HG03442 (cell line): ENCODE measurements around the gene RPL18A.

Experiments
- ATAC-seq: cut with Tn5 transposase; IDR thresholded peaks from one replicate; pipeline ENCODE4 v1.9.1; 2021; ENCODE audit warnings: mild to moderate bottlenecking, moderate library complexity; ENCODE audit not compliant: unreplicated experiment

RPL18A gene

DNA sequence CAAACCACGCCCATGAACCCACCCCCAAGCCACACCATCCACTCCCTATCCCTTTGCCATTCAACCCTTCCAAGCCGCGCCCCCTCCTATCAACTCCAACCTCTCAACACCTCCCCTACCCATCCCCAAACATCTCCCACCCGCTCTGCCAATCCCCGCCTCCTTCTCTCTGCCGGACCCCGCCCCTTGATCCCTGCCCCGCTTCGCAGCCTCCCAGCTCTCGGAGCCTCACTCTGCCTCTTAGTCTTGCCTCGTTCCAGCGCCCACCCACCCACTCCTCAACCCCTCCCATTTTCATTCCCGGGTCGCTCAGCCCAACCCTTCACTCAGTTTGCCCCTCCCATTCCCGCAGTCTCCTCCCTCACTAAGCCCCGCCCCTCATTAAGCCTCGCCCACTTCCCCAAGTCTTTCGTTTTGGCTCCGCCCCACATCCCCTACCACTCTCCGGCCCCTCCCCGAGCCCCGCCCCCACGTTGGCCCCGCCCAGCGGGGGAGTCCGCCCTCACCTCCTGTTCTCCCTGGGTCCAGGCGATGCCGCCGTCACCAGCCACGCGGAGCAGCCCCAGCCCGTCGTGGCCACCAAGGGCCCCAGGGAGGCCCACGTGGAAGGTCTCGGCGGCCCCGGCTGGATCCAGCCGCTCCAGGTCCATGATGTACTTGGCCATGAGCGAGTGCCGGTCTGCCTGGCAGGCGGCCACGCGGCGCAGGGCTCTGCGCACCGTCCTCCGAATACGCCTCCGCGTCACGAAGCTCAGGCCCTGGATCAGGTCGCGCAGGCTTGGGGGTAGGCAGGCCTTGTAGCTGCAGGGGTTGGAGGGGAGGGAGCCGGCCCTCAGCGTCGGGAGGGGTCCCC is 17.7 kb upstream of the RPL18A start:
- ATAC-seq = no peak

DNA sequence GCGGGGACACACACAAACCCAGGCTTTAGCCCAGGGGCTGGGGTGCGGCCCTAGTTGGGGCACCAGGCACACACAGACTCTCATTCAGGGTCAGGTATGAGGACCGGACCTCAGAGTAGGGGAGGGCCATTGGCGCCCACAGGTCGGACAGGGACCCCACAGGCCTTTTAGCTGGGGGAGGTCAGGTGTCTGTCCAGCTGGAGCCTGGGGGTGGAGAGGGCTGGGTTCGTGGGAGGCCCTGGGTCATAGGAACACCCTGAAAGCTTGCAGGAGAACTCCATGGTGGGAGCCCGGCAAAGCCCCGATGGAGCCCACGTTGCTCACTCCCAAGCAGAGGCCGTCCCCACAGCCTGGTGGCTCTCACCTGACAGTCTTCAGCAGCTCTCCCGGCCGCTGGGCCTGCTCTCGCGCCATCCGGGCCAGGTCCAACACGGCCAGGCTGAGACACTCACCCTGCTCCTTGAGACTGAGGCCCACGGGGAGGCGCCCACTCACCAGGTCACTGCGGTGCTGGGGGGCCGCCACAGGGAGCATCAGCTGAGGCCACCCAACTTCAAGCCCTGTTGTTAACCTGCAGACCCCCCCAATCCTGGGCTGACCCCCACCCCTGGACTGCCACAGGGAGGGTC is 16.9 kb upstream of the RPL18A start:
- ATAC-seq = no peak

DNA sequence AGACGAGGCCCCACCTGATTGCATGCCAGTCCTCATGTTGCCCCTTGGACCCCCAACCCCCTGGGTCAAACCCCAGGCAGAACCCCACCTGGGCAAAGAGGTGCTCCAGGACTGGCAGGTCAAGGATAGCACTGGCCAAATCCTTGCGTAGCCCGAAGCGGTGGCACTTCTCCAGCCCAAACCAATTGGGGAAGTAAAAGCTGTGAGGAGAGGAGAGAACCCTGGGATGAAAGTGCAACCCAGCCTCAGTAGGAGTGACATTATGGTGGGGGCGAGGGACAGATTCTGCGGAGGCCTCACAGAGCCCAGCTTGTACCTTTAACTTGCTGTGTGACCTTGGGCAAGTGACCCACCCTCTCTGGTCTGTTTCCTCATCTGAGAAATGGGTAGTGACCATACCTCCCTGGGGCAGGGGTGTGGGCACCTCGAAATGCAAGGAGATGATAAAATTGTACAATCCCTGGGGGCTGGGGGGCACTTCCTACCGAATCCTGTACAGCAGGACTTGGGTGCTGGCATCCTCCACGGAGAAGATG is 16.4 kb upstream of the RPL18A start:
- no peak for ATAC-seq

DNA sequence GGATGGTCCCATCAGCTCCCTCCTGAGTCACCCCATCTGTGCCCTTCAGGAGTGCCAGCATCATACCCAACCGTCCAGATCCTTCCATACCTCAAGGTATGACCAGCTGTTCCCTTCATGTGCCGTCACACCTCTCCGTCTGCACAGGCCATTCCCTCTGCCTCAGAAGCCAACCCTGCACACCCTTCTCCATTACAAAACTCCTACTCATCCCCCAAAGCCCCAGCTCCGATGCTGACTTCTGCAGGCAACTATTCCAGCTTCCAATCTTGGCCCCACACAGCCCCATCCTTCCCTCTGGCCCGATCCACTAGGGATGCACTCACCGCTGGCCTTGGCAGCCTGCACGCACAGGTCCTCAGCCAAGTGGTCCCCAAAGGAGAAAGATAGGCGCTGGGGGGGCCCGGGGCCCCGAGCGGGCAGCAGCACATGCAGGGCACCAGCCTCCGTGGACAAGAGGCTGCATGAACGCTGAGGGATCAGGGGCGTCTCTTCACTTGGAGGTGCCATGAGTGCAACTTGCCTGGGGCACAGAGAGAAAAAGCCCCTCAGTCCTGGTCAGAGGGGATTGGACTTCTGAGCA is 15.7 kb upstream of the RPL18A start:
- ATAC-seq = no peak

DNA sequence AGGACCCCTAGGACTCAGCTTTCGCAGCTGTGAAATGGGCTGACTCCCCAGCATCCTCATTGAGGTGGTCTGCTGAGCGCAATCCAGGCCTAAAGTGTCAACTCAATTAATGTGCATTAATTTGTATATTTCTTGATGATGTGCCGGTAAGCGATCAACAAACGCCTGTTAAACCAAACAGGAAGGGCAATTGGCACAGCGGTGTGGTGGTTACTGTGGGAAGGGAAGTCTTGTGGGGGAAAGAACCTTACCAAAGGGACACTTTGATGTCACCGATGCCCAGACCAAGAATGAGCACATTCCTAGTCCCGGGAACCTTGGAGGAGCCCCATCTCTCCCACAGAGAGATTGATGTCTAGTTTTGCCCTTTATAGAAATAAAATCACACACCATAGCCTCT is 13.6 kb upstream of the RPL18A start:
- no peak for ATAC-seq

DNA sequence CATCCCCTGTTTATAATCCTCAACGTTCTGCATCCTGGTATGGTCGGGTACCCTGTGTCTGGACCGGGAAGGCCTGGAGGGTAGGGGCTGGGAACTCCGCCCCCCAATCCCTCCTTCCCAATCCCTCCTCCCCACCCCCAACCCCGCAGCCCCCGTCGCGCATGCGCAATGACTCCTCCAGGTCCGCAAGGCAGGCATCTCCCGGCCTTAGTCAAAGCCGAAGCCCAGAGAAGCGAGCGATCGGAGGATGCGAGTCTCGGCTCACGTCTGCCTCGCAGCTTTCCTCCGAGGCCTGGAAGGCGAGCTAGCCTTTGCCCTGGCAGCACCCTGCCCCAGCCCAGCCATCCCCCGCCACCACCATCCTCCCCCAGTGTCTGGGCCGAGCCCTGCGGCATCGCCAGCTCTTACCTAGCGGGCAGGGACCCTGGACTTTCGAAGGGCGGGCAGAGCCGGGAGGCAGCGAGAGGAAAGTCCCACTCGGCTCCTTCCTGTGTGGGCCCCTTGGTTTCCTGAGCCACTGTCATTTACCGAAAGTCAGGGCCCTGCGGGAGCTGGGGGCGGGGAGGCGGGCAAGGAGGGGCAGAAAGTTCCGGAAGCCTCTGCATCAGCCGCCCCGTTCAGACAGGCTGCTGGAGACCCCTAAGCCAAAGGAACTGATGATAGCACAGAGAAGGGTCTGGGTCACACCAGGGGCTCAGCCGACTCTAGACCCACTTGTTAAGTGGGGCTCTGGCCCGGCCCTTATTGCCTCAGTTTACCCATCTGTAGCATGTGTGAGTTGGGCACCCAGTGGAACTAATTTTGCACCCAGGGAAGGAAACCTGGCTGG is 12.0 kb upstream of the RPL18A start, which contains the start of gene JAK3:
Gene JAK3 (minus strand): TSS at position 445 of the 829 bp plus-strand sequence. CDS start 3,565 bp downstream, outside the sequence.
- peak; percentile 59 for ATAC-seq

DNA sequence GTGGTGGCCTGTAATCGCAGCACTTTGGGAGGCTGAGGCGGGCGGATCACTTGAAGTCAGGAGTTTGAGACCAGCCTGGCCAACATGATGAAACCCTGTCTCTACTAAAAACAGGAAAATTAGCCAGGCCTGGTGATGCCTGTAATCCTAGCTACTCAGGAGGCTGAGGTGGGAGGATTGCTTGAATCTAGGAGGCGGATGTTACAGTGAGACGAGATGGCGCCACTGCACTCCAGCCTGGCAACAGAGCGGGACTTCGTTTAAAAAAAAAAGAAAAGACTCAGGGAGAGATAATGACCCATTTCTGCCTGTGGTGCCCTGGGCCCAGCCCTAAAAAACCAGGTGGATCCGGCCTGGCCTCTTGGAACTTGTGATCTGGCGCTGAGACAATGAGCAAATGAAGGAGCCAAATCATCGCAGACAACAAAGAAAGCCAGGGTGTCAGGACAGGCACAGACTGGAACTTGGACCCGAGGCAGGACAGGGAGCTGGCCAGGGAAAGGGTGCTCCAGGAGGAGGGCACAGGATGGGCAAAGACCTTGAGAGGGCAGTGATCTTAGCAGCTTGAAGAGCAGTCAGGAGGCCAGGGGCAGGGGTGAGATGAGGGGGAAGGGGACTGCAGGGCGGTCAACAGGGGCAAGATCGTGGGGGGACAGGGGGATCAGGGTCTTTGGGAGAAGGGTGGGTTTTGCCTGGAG is 11.0 kb upstream of the RPL18A start:
- no peak for ATAC-seq

DNA sequence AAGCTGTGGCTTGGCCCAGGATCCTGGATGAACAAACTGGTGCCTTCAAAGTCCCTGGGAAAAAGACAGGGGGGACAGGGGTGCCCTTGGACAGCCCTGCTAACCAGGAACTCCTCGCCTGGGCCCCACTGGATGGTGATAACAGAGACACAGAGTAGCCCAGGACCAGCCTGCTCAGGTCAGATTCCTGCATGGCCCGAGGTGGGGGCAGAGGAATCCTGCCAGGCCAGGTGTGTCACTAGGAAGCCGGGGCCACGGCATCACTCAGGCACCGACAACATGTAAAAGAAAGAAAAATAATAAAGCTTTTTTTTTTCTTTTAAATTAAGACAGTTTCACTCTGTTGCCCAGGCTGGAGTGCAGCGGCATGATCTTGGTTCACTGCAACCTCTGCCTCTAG is 5.6 kb upstream of the RPL18A start:
- ATAC-seq = no peak

DNA sequence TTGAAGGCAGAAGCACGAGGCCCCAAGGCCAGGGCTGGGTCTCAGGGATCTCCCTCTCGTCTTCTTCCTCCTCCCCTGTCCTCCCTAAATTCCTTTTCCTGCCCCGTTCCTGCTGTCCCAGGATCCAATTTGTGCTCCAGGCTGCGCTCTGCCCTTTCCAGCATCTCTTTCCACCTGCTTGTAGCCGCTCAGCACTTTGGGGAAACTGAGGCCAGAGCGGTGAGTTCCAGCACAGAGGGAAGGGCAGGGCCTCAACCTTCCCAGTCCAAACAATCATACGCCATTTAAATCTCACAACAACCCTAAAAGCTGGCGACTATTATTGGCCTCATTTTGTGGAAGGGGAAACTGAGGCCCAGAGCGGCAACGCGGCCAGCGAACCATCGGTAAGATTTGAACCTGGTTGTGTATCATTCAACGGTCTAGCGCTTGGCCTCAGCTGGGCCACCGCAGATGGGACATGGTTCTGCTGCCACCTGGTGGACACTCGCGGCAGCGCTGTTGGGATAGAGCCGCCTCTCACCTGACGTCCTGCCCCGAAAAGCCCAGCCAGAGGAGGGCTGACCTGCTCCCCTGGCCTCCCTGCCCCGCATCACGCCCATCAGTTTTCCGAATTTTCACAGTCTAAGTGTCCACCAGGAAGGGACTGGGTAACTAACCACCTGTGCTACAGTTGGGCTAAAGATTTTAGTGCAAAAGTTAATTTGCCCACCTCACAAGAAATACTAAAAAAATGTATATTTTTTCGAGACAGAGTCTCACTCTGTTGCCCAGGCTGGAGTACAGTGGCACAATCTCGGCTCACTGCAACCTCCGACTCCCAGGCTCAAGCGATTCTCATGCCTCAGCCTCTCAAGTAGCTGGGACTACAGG is 4.2 kb upstream of the RPL18A start:
- no peak for ATAC-seq

DNA sequence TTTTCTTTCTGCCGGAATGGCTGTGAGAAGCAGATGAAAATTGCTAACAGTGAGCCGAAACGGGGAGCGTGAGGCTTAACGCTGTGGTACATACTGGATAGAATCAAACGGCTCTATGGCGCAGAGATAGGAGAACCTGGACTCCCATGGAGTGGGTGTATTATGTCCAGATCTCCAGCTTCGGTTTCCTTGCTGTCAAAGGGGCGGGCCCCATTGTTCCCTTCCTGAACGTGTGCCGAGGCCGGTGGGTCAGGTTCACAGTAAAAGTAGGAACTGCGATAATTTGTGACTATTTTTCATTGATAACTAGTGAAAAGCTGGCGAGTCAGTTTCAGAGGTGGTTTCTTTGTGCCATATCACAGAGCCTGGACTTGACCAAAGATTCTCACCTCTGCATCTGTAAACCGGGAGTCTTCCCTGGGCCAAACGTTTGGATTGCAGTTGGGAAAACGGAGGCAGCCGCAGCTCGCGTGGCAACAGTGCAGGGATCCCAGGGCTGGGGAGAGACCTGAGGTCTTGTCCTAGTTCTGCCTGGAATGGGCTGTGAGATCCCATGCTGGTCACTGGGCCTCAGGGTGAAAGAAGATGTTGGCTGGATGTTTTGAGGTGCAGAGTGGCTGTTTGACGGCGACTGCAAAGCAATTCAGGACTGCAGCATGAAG is 752 bp downstream of the RPL18A start:
- ATAC-seq = no peak

DNA sequence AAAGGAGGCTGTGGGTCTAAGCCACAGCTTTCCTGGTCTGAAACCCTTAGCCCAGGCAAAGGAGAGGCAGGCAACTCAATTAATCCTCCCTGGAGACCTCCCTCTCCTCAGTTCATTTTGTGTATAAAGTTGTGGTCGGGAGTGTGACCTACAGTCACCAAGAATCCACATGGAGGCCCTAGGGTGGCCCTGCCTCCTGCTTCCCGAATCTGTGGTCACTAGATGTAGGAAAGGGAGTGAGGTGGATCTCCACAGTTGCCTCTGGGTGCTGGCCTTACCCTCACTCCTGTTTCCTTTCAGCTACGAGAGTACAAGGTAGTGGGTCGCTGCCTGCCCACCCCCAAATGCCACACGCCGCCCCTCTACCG is 1.3 kb downstream of the RPL18A start:
- no peak for ATAC-seq

DNA sequence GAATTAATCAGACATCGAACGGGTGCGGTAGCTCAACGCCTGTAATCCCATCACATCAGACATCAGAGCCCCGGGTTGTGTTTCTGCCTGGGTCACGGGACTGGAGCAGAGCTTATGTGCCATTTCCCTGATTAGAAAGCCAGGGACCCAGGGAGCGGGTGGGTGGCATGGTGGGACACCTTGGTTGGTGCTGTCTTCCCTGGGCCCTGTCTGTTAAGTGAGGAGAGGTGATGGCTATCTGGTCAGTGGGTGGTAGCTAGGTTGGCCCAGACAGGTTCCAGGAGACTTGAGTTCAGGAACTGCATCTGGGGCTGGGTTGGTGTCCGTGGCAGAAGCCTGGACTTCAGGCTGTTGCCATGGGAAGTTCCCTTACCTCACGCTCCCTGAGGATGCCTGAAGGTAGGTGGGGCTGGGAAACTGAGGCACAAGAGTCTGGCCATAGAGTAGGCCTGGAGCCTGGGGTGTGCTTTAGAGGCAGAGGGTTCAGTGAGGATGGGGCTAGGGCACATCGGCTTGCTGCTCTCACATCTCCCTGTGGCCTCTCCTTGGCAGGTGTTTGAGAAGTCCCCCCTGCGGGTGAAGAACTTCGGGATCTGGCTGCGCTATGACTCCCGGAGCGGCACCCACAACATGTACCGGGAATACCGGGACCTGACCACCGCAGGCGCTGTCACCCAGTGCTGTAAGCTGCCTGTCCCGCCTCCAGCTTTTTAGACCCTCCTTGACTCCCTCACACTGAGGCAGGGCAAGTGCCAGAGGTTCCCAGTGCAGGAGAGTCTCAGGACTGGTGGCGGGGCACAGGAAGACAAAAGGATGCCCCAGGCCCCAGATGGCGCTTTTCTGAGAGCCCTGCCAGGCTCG is 2.1 kb downstream of the RPL18A start:
- ATAC-seq = no peak

DNA sequence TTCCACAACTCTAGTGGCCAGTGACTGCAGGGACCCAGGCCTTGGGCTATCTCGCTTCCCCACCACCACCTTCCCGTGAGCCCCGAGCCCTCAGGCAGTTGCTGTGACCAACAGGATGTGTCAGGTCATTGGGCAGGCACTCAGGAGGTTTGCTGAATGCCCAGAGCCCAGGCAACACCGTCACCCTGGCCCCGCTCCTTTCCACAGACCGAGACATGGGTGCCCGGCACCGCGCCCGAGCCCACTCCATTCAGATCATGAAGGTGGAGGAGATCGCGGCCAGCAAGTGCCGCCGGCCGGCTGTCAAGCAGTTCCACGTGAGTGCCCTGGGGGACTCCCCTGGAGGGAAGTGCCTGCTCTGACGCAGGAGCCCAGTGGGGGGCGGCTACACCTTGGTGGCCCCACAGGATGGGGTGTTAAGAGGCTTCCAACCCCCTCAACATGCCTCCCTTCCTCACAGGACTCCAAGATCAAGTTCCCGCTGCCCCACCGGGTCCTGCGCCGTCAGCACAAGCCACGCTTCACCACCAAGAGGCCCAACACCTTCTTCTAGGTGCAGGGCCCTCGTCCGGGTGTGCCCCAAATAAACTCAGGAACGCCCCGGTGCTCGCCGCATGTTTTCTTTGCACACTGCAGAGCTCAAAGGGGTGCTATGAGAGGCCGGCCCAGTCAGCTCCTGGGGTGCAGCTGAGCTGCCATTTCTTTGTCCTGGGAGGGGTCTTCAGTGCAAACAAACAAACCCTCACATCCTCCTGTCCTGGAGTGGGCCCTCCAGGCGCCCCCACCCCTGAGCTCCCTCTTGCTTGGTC is 3.2 kb downstream of the RPL18A start:
- ATAC-seq = no peak

DNA sequence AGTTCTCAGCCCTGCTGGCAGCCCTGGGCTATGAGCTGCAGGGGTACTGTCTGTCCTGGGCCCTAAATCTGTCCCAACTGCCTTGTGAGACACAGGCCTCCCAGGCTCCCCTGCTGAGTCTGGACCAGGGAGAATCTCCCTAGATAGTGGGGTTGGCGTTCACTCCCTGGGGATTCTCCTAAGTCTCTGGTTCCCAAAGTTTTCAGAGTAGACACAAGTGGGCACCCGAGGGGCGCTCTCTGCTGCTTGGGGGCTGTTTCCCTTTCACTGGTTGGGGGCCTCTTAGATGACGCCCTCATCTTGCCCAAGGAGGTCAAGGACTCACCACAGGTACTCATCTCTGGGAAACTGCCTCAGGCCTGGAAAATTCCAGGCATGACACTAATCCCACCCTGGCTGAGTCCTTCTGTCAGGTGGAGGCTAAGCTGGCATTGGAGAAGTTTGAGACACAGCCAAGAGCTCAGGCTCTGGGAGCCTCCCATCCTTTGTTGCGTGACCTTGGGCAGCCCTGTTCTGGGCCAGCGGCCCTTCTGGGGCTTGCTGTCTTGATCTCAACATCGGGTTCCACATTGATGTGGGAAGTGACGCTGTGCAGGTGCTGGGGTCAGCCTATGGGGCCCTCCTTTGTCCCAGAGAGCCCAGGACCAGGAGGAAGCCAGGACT is 3.9 kb downstream of the RPL18A start:
- no peak for ATAC-seq

DNA sequence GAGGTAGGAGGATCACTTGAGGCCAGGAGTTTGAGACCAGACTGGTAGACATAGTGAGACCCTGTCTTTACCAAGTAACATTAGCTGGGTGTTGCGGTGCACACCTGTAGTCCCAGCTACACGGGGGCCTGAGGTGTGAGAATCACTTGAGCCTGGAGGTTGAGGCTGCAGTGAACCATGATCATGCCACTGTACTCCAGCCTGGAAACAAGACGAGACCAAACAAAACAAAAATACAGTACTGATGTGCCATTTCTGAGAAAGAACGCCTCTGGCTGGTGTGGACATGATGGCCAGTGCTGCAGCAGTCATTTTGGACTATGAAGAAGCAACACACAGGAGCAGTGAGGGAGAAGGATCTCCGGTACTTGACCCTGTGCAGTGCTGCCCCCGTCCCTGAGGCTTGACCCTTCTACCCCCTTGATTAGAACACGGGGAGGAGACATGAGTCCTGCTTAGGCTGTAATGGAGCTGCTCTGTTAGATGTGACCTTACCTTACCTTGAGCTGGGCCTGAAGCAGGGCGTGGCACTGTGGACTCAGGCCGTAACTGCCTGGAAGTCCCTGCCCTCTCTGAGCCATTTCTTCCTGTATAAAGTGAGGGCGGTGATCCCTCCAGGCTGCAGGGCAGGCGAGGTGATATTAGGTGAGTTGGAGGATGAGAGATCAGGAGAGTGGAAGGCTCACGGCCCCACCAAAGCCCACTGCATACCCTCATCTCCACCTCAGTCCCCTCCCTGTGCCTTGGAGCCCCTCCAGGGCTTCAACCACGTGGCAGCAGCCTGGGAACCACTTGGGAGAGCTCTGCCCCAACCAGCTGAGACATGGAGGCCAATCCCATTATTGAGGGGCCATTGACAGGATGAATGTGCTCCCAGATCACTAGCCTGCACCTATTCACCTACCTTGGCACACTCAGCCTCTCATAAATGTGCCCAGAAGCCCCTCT is 5.9 kb downstream of the RPL18A start:
- no peak for ATAC-seq
